Measurements from ENCODE around the gene LCN10. TPM values are rescaled to one million over a fixed set of nuclear protein-coding genes. Genes with fewer than 3 reads are reported as not detected.

The LCN10 gene
- total RNA-seq, 2 experiments from 2014 or later, result not detected

GRCh38 chr9:136747161-136748060 lies 4.7 kb upstream of the LCN10 start:
- Mint-ChIP-seq H3K9me3 (peaks cover 11% of the 10 kb centered on the region), H3K4me1 (peaks cover 5% of the 10 kb centered on the region), H3K27ac (peak overlapping the region; percentile 41), H3K27me3 (peaks cover 5% of the 10 kb centered on the region), H3K36me3 (ENCODE audit: low read depth) (peaks cover 4% of the 10 kb centered on the region), H3K4me3 (no peak overlapping the region)
- CTCF ChIA-PET, result interaction anchor here (1.8 kb wide), 1 partner anchor 19 kb away, joined by 4 read pairs; no protein-coding TSS in a partner anchor
- no peak for DNase-seq
- POLR2A ChIA-PET, result no interaction called here

- Mint-ChIP-seq H3K27me3 (peaks cover 5% of the 10 kb centered on the region), H3K9me3 (peaks cover 3% of the 10 kb centered on the region), H3K4me3 (no peak overlapping the region), H3K4me1 (peaks cover 5% of the 10 kb centered on the region), H3K36me3 (ENCODE audit: low read depth) (peaks cover under 1% of the 10 kb centered on the region), H3K27ac (no peak overlapping the region)
- ChIA-PET CTCF (interaction anchor here (1.8 kb wide), 1 partner anchor 18 kb away, joined by 4 read pairs; no protein-coding TSS in a partner anchor), POLR2A (no interaction called here)
- DNase-seq, result no peak
Observed at GRCh38 chr9:136746621-136747020, 3.9 kb upstream of the LCN10 start.

- H3K4me3 Mint-ChIP-seq, result no peak overlapping the region
- H3K27ac Mint-ChIP-seq, result no peak overlapping the region
- peaks cover 6% of the 10 kb centered on the region for H3K27me3 Mint-ChIP-seq
- peaks cover 5% of the 10 kb centered on the region for H3K4me1 Mint-ChIP-seq
- DNase-seq, result no peak
- H3K9me3 Mint-ChIP-seq, result no peaks in the 10 kb centered on the region
- ChIA-PET CTCF (interaction anchor here (1.8 kb wide), 1 partner anchor 17 kb away, joined by 4 read pairs; no protein-coding TSS in a partner anchor), POLR2A (no interaction called here)
- no peaks in the 10 kb centered on the region for H3K36me3 Mint-ChIP-seq (ENCODE audit: low read depth)
Observed at GRCh38 chr9:136746155-136746490, 3.4 kb upstream of the LCN10 start.

GRCh38 chr9:136745389-136746154 lies 2.8 kb upstream of the LCN10 start:
- H3K27ac Mint-ChIP-seq, result no peak overlapping the region
- DNase-seq, result no peak
- peaks cover 4% of the 10 kb centered on the region for H3K27me3 Mint-ChIP-seq
- no peak overlapping the region for H3K4me3 Mint-ChIP-seq
- ChIA-PET CTCF (interaction anchor here (1.8 to 2.3 kb wide), 2 partner anchors 16 to 17 kb away, joined by 4 to 10 read pairs; no protein-coding TSS in a partner anchor), POLR2A (no interaction called here)
- H3K36me3 Mint-ChIP-seq (ENCODE audit: low read depth), result no peaks in the 10 kb centered on the region
- H3K9me3 Mint-ChIP-seq, result no peaks in the 10 kb centered on the region
- peaks cover 3% of the 10 kb centered on the region for H3K4me1 Mint-ChIP-seq

GRCh38 chr9:136744773-136745172 lies 2.0 kb upstream of the LCN10 start:
- H3K9me3 Mint-ChIP-seq, result no peaks in the 10 kb centered on the region
- ChIA-PET POLR2A (no interaction called here), CTCF (interaction anchor here (0.6 to 2.3 kb wide), 2 partner anchors 15 to 32 kb away, joined by 5 to 10 read pairs; no protein-coding TSS in a partner anchor)
- H3K36me3 Mint-ChIP-seq (ENCODE audit: low read depth), result no peaks in the 10 kb centered on the region
- H3K4me3 Mint-ChIP-seq, result no peak overlapping the region
- no peak overlapping the region for H3K27ac Mint-ChIP-seq
- H3K27me3 Mint-ChIP-seq, result peaks cover 4% of the 10 kb centered on the region
- no peak for DNase-seq
- no peaks in the 10 kb centered on the region for H3K4me1 Mint-ChIP-seq

GRCh38 chr9:136743639-136744211 lies 985 bp upstream of the LCN10 start:
- POLR2A ChIA-PET, result no interaction called here
- CTCF ChIA-PET, result interaction anchor here (0.9 to 2.3 kb wide), 3 partner anchors 14 to 76 kb away, joined by 3 to 10 read pairs (median 4); partner anchors contain the start of gene LCN8
- Mint-ChIP-seq H3K36me3 (ENCODE audit: low read depth) (no peaks in the 10 kb centered on the region), H3K4me1 (no peaks in the 10 kb centered on the region), H3K9me3 (no peaks in the 10 kb centered on the region), H3K27ac (no peak overlapping the region), H3K4me3 (no peak overlapping the region), H3K27me3 (peaks cover 4% of the 10 kb centered on the region)
- DNase-seq, result no peak

- ChIA-PET POLR2A (no interaction called here), CTCF (interaction anchor here (1.8 to 1.9 kb wide), 2 partner anchors 13 to 21 kb away, joined by 4 to 11 read pairs; no protein-coding TSS in a partner anchor)
- Mint-ChIP-seq H3K9me3 (no peaks in the 10 kb centered on the region), H3K4me1 (no peaks in the 10 kb centered on the region), H3K27ac (no peak overlapping the region), H3K4me3 (no peak overlapping the region), H3K36me3 (ENCODE audit: low read depth) (no peaks in the 10 kb centered on the region), H3K27me3 (peaks cover 4% of the 10 kb centered on the region)
- DNase-seq, result no peak
Observed at GRCh38 chr9:136741883-136742571, 713 bp downstream of the LCN10 start.

GRCh38 chr9:136740971-136741882 lies 1.5 kb downstream of the LCN10 start:
- CTCF ChIA-PET, result interaction anchor here (1.8 to 1.9 kb wide), 2 partner anchors 12 to 20 kb away, joined by 4 to 11 read pairs; no protein-coding TSS in a partner anchor
- Mint-ChIP-seq H3K9me3 (no peaks in the 10 kb centered on the region), H3K27me3 (peaks cover 4% of the 10 kb centered on the region), H3K36me3 (ENCODE audit: low read depth) (no peaks in the 10 kb centered on the region), H3K4me3 (no peak overlapping the region), H3K4me1 (no peaks in the 10 kb centered on the region), H3K27ac (no peak overlapping the region)
- POLR2A ChIA-PET, result no interaction called here
- DNase-seq, result no peak

GRCh38 chr9:136740491-136740890 lies 2.2 kb downstream of the LCN10 start:
- ChIA-PET POLR2A (no interaction called here), CTCF (interaction anchor here (1.8 kb wide), 1 partner anchor 19 kb away, joined by 4 read pairs; no protein-coding TSS in a partner anchor)
- Mint-ChIP-seq H3K27ac (no peak overlapping the region), H3K4me3 (no peak overlapping the region), H3K9me3 (no peaks in the 10 kb centered on the region), H3K27me3 (peaks cover 4% of the 10 kb centered on the region), H3K36me3 (ENCODE audit: low read depth) (no peaks in the 10 kb centered on the region), H3K4me1 (no peaks in the 10 kb centered on the region)
- no peak for DNase-seq

- ChIA-PET POLR2A (no interaction called here), CTCF (interaction anchor here (0.8 kb wide), 1 partner anchor 10 kb away, joined by 3 read pairs; no protein-coding TSS in a partner anchor)
- peaks cover 4% of the 10 kb centered on the region for H3K27me3 Mint-ChIP-seq
- H3K9me3 Mint-ChIP-seq, result no peaks in the 10 kb centered on the region
- no peak overlapping the region for H3K27ac Mint-ChIP-seq
- no peaks in the 10 kb centered on the region for H3K36me3 Mint-ChIP-seq (ENCODE audit: low read depth)
- no peak overlapping the region for H3K4me3 Mint-ChIP-seq
- no peak for DNase-seq
- H3K4me1 Mint-ChIP-seq, result no peaks in the 10 kb centered on the region
Observed at GRCh38 chr9:136740069-136740468, 2.7 kb downstream of the LCN10 start.

GRCh38 chr9:136739509-136739908 lies 3.2 kb downstream of the LCN10 start:
- H3K9me3 Mint-ChIP-seq, result no peaks in the 10 kb centered on the region
- H3K27ac Mint-ChIP-seq, result no peak overlapping the region
- no peak overlapping the region for H3K4me3 Mint-ChIP-seq
- POLR2A ChIA-PET, result no interaction called here
- H3K36me3 Mint-ChIP-seq (ENCODE audit: low read depth), result no peaks in the 10 kb centered on the region
- CTCF ChIA-PET, result interaction anchor here (0.8 kb wide), 1 partner anchor 9 kb away, joined by 3 read pairs; no protein-coding TSS in a partner anchor
- no peaks in the 10 kb centered on the region for H3K4me1 Mint-ChIP-seq
- DNase-seq, result no peak
- H3K27me3 Mint-ChIP-seq, result peaks cover 4% of the 10 kb centered on the region
